GM21367 (cell line): Measurements from ENCODE around the gene SLC1A3.

Experiments
- ATAC-seq: cut with Tn5 transposase; IDR thresholded peaks from one replicate; pipeline ENCODE4 v1.9.1; 2021; ENCODE audit not compliant: unreplicated experiment

The SLC1A3 gene

GRCh38 chr5:36599986-36600779 is 6.2 kb upstream of the SLC1A3 start:
- no peak for ATAC-seq

- ATAC-seq: no peak
Measured at GRCh38 chr5:36600917-36601527, 5.4 kb upstream of the SLC1A3 start.

DNA sequence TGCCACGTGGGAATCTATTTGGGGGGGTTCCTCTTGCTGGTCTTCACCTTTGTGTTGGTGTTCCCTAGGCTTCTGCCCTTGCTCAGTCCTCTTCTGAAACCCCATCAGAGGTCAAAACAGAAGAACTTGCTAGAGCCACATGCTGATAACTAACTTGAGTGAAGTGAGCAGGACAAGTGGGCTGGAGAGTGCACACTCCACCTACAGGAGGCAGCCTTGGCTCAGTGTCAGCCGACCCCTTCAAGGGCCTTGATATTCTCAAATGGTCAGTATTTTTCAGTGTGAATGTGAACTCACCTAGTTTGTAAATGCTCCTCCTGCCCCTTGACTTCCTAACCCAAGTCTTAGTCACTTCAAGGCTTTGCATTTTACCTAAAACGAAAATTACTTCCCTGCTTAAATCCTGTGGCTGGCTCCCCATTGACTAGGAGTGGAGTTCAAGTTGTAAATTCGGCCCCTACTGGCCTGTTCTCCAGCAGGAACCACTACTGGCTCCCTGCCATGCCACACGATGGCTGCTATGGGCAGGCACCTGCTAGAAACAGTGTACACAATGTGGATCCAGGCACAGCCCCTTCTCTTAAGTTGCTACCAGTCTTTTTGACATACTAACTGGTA is 3.6 kb upstream of the SLC1A3 start:
- no peak for ATAC-seq

DNA sequence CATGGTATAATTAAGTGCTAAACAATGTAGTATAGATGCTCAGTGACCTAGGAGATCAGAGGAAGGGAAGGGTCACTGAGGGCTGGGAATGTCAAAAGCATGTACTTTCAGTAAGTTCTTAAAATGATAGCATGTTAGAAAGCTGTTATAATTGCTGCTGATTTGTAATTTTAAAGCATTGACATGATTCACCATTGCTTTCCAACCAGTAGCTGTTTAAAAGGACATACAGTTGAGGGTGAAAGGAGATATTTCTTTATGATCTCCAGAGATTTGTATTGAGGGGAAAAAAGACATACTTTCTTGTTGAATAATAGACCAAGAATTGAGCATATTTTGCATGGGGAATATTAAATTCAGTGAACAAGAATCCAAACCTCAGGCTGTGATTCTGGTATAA is 1.2 kb upstream of the SLC1A3 start:
- no peak for ATAC-seq

GRCh38 chr5:36606036-36606427 is 374 bp upstream of the SLC1A3 start:
- ATAC-seq: no peak

DNA sequence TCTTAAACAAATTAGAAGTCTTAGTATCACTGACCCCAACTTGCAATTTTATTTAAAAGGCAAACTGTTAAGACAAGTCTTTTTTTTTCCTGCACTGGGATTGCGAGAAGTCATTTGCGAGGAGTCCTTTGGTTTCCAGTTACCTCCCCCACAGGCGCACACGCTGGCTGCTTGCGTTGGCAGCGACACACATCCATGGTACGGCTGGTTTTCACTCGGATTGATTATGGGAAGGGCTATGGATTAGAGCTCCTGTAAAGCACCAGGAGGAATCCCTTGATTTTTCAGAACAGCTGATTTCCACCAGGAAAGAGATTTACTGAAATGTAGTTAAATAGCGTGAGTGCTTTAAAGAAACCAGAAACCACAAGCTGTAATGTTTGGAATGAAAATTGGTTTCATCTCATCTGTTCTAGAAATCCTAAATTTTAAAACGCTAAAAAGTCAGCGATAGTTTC is 737 bp downstream of the SLC1A3 start:
- no peak for ATAC-seq

- ATAC-seq: no peak
Measured at GRCh38 chr5:36607838-36608783, 1.7 kb downstream of the SLC1A3 start.

- ATAC-seq: no peak
Measured at GRCh38 chr5:36610621-36611020, 4.2 kb downstream of the SLC1A3 start.

DNA sequence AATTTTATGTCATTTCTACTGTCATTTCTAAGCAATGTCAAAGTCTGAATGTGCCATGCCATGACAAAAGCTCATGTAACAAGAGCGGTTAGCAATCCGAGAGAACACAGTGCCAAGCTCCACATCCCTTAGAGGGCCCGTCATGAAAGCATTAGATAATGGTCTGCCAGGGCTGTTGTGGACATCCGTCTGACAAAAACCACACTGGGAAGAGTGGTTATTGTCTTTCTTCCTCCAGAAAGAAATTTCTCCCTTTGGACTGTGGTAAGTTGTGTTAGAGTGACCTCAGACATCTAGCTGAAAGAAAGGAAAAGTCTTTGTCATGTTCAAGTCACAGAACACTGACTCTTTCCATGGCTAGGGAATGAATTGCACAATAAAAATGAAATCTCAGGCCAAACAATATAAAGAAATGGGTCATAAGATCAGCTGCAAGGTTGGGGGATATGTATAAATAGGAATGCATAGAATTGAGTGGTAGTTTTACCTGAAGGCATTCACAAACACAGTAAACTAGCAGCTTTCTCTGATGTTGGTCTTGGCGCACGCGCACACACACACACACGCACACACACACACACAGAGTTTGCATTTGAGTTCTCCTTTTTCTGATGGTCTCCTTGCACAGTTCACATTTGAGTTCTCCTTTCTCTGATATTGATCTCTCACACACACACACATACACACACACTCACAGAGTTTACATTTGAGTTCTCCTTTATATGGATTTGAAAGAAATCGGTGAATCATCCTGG is 5.3 kb downstream of the SLC1A3 start:
- no peak for ATAC-seq

GRCh38 chr5:36613241-36613640 is 6.8 kb downstream of the SLC1A3 start:
- ATAC-seq: no peak

- no peak for ATAC-seq
Measured at GRCh38 chr5:36613771-36614656, 7.6 kb downstream of the SLC1A3 start.

DNA sequence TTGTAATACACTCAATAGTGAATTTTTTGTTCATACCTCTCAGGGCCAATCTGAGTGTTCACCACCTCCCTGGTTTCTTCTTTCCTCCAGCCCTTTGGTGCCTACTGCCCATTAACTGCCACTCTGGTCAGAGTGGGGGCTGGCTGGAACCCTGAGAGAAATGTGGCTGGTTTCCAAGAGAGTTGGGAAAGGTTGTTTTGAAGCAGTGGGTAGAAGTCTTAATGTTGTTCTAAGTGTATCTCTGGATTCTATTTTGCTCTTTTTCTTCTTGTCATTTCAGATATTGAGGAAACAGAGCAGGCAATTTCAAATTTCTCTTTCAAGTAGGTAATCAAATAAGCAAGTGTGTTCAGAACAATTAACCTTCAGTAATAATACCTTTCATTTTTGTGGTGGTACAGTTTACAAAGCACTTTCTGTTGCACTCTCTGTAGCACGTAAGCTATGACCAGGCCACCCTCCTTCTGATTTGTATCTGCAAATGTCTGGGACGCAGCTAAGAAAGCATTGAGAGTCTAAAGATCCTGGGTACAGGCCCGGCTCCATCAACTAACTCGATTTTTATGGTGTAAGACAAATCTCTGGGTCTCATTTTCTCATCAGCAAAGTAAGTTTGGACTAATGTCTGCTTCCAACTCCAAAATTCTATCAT is 8.4 kb downstream of the SLC1A3 start:
- no peak for ATAC-seq

DNA sequence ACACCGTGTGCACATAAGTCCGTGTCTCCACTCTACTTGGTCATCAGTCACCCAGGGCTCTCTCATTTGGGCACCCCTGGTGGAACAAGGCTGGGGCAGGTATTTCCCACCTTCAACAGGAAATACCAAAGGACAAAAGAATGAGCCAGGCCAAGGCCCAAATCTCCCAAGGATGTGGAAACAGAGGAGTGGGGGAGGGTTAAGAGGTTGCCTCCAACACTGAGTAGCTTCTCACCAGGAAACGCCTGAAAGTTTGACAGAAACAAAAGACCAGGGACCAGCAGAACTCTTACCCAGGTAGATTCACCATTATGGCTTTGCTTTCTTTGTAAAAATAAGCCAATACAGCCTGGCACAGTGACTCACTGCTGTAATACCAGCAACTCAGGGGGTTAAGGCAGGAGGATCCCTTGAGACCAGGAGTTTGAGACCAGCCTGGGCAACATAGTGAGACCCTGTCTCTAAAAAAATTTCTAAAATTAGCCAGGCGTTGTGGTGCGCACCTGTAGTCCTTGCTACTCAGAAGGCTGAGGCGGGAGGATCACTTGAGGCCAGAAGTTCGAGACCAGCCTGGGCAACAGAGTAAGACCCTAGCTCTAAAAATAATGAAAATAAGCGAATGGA is 12.7 kb downstream of the SLC1A3 start:
- no peak for ATAC-seq

DNA sequence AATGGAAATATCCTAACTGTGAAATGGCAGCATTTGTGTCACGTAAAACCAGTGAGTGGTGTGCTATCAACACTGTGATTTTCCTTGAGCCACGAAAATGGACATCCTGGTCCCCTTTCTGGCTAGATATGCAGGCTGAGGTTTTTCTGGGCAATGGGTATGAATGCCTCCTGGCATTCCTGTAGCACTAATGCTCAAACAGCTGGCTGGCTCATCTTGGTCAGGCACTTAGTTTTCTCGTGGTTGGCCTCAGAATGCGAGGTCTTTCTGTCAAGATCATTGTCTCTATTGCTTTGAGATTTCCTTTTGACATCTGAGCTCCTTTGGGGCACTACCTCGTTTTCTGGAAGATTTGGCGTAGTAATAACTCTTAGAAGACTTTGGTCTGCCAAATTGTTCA is 15.6 kb downstream of the SLC1A3 start:
- no peak for ATAC-seq

DNA sequence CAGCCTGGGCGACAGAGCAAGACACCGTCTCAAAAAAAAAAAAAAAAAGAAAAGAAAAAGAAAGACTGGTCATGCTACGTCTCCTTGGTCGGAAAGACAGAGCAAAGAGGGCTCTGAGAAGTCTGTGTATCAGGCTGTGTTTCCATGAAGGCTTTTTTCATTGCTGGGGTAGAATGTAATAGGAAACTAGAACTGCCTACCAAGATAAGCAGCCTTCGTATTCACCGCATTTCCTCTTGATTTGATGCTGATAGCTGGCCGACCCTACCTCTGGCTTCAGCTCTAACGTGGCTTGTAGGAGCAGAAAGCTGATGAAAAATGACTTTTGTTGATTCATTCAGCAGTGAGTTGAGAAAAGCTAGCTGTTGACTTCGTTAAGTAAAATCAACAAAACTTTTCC is 17.4 kb downstream of the SLC1A3 start:
- no peak for ATAC-seq

- ATAC-seq: no peak
Measured at GRCh38 chr5:36624277-36624676, 17.9 kb downstream of the SLC1A3 start.

DNA sequence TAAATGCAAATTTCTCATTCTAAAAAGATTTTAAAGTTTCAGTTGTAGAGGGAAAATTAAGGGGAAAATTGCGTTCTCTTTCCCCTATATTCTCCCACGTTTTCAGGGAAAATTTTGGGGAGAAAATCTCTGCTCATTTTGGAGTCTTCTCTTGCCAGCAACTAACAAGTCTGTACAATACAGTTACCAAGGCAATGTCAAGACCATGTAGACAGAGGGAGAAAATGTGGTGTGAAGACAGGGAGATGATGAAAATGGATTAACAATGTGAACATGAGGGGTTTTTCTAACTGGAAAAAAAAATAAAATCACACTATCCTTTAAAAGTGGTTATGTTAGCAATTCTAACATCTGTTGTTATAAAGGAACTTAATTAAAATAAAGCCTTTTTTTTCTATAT is 22.3 kb downstream of the SLC1A3 start:
- ATAC-seq: no peak

DNA sequence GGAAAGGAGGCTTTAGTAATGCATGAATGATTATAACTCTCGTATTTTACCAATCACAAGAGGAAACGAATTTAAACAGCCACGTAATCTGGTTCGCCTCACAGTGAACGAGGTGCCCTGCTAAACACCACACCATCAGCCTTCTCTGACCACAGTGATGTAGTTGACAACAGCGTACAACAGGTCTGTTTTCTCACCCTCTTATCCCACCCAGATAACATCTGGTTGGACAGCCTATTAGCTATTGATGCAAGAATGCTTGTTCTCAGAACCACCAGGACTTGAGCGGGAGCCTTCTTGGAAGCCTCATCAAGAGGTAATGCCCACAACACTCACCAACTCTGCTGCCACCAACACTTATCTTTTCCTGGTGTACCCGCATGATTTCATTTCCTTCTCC is 23.3 kb downstream of the SLC1A3 start:
- no peak for ATAC-seq
